ENCODE results near the gene AGBL4.
"Not testable (repeated sequence)": the region's sequence is repeated elsewhere in the genome, so short reads cannot be mapped to it uniquely, and the experiment has no call there.

AGBL4 gene

GRCh38 chr1:48560577-48560976, 1463.2 kb downstream of the AGBL4 start:
- DNase-seq: peak; percentile 60

- DNase-seq: no peak
Observed at GRCh38 chr1:48560116-48560515, 1463.6 kb downstream of the AGBL4 start.

GRCh38 chr1:48558366-48558765, 1465.4 kb downstream of the AGBL4 start:
- no peak for DNase-seq

- DNase-seq: no peak
Observed at GRCh38 chr1:48556186-48556850, 1467.4 kb downstream of the AGBL4 start.

- DNase-seq: no peak
Observed at GRCh38 chr1:48555271-48555670, 1468.5 kb downstream of the AGBL4 start.

GRCh38 chr1:48552903-48553606, 1470.7 kb downstream of the AGBL4 start:
- DNase-seq: no peak

GRCh38 chr1:48552420-48552819, 1471.3 kb downstream of the AGBL4 start:
- peak; percentile 18 for DNase-seq

- DNase-seq: no peak
Observed at GRCh38 chr1:48548985-48549384, 1474.8 kb downstream of the AGBL4 start.

GRCh38 chr1:48547561-48548220, 1476.1 kb downstream of the AGBL4 start:
- no peak for DNase-seq

GRCh38 chr1:48543854-48544253, 1479.9 kb downstream of the AGBL4 start:
- DNase-seq: no peak

GRCh38 chr1:48540587-48540986, 1483.2 kb downstream of the AGBL4 start:
- no peak for DNase-seq

- no peak for DNase-seq
Observed at GRCh38 chr1:48536477-48536876, 1487.3 kb downstream of the AGBL4 start.

- no peak for DNase-seq
Observed at GRCh38 chr1:48532976-48533375, 1490.8 kb downstream of the AGBL4 start.

GRCh38 chr1:48530727-48531351, 1492.9 kb downstream of the AGBL4 start:
- DNase-seq: peak; percentile 22

- DNase-seq: no peak
Observed at GRCh38 chr1:48527051-48527450, 1496.7 kb downstream of the AGBL4 start.

GRCh38 chr1:48526008-48526710, 1497.6 kb downstream of the AGBL4 start:
- DNase-seq: peak; percentile 86

GRCh38 chr1:48524892-48525467, 1498.8 kb downstream of the AGBL4 start:
- no peak for DNase-seq

- no peak for DNase-seq
Observed at GRCh38 chr1:48523558-48523957, 1500.2 kb downstream of the AGBL4 start.

- not testable (repeated sequence) for DNase-seq
Observed at GRCh38 chr1:48519896-48520295, 1503.9 kb downstream of the AGBL4 start.

- DNase-seq: no peak
Observed at GRCh38 chr1:48506870-48507269, 1516.9 kb downstream of the AGBL4 start.

GRCh38 chr1:48500541-48501450, 1523.0 kb downstream of the AGBL4 start:
- DNase-seq: no peak
